Sigmoid colon (tissue), 4 donors: ENCODE results near the gene BOLA1.
"Not testable (repeated sequence)": the region's sequence is repeated elsewhere in the genome, so short reads cannot be mapped to it uniquely, and the experiment has no call there.

Experiments used
- CTCF ChIP-seq, 4 experiments: fragments of 450-650 bp in 3 of 4; fragments of 200-600 bp in 1 of 4; IDR thresholded peaks; one replicate each; pipeline ENCODE4 v1.5.1; 2016 to 2019; ENCODE audit warnings: antibody characterized with exemption in 4 of 4, mild to moderate bottlenecking in 3 of 4, moderate library complexity in 2 of 4
- POLR2A ChIP-seq, 2 donors: fragments of 450-650 bp; IDR thresholded peaks; one replicate each; pipeline ENCODE4 v1.6.1; 2016; ENCODE audit warnings: antibody characterized with exemption in 2 of 2, mild to moderate bottlenecking in 2 of 2, moderate library complexity in 2 of 2
- POLR2AphosphoS5 ChIP-seq, 4 donors: sonication (generic); formaldehyde crosslinking; IDR thresholded peaks; one replicate each; pipeline ENCODE4 v1.6.1; 2017; ENCODE audit warnings: antibody characterized with exemption in 4 of 4

DNA sequence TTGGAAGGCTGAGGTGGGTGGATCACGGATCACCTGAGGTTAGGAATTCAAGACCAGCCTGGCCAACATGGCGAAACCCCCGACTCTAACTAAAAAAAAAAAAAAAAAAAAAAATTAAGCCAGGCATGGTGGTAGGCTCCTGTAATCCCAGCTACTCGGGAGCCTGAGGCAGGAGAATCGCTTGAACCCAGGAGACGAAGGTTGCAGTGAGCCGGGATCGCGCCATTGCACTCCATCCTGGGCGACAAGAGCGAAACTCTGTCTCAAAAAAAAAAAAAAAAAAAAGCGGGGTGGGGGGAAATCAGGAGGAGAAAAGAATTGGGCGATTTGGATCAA is 39.3 kb downstream of the BOLA1 start:
- TF ChIP-seq CTCF, POLR2A, POLR2AphosphoS5 (IDR thresholded peaks at IDR 0.05): not testable (repeated sequence)
